Activated naive CD4-positive, alpha-beta T cell (primary cell): ENCODE measurements around the gene ERO1B.

Experiments used
- DNase-seq, 4 experiments: peaks; one replicate each; lab custom pipeline; 2025; lab: John Stamatoyannopoulos, UW

The ERO1B gene

GRCh38 chr1:236301080-236301957, 19.6 kb upstream of the ERO1B start:
- no peak for DNase-seq

- DNase-seq = no peak
Measured at GRCh38 chr1:236297161-236297560, 15.4 kb upstream of the ERO1B start.

- DNase-seq = no peak
Measured at GRCh38 chr1:236292425-236292824, 10.7 kb upstream of the ERO1B start.

- DNase-seq = no peak
Measured at GRCh38 chr1:236289492-236290131, 7.9 kb upstream of the ERO1B start.

GRCh38 chr1:236288620-236288976, 6.8 kb upstream of the ERO1B start:
- no peak for DNase-seq

GRCh38 chr1:236287757-236288619, 6.2 kb upstream of the ERO1B start:
- DNase-seq = no peak

- no peak for DNase-seq
Measured at GRCh38 chr1:236287356-236287755, 5.6 kb upstream of the ERO1B start.

GRCh38 chr1:236284291-236284721, 2.5 kb upstream of the ERO1B start:
- DNase-seq = no peak

GRCh38 chr1:236282719-236283118, 961 bp upstream of the ERO1B start:
- no peak for DNase-seq

- peak in 2 of 4 experiments; percentile 37 to 56 for DNase-seq
Measured at GRCh38 chr1:236282425-236282716, 613 bp upstream of the ERO1B start.

GRCh38 chr1:236281198-236281653, 532 bp downstream of the ERO1B start:
- peak in 1 of 4 experiments; percentile 12 for DNase-seq

GRCh38 chr1:236280438-236281197, 1.1 kb downstream of the ERO1B start:
- peak in 1 of 4 experiments; percentile 8 for DNase-seq

- no peak for DNase-seq
Measured at GRCh38 chr1:236275586-236275985, 6.2 kb downstream of the ERO1B start.

- no peak for DNase-seq
Measured at GRCh38 chr1:236275061-236275460, 6.7 kb downstream of the ERO1B start.

GRCh38 chr1:236273358-236273757, 8.4 kb downstream of the ERO1B start:
- no peak for DNase-seq

- DNase-seq = no peak
Measured at GRCh38 chr1:236269439-236269838, 12.3 kb downstream of the ERO1B start.

- no peak for DNase-seq
Measured at GRCh38 chr1:236261898-236262297, 19.9 kb downstream of the ERO1B start.

GRCh38 chr1:236261033-236261432, 20.7 kb downstream of the ERO1B start:
- no peak for DNase-seq

GRCh38 chr1:236259043-236259442, 22.7 kb downstream of the ERO1B start:
- DNase-seq = no peak

- no peak for DNase-seq
Measured at GRCh38 chr1:236258114-236258622, 23.6 kb downstream of the ERO1B start.

GRCh38 chr1:236257216-236257615, 24.5 kb downstream of the ERO1B start:
- no peak for DNase-seq
